Upper lobe of left lung (tissue), 6 donors: ENCODE results near the gene ETDC. TPM values are rescaled to one million over a fixed set of nuclear protein-coding genes. Genes with fewer than 3 reads are reported as not detected.
A peak's percentile ranks its signal among the peaks of the same experiment; 100 is the strongest.
"Not testable (repeated sequence)": the region's sequence is repeated elsewhere in the genome, so short reads cannot be mapped to it uniquely, and the experiment has no call there.

ENCODE experiments used
- ATAC-seq, 2 donors: fragments of 200-7000 bp; cut with Tn5 transposase; one replicate each; pipeline ENCODE4 v1.9.1; 2022; ENCODE audit warnings: mild to moderate bottlenecking in 2 of 2, moderate library complexity in 2 of 2; ENCODE audit not compliant: low FRiP score in 2 of 2
- DNase-seq, 2 donors: peaks; one replicate each; pipeline ENCODE4 v3.0.0-alpha.2; 2019 to 2020
- H3K27ac ChIP-seq, 4 donors: fragments of 200-600 bp; sonication (generic); one replicate each; pipeline ENCODE4 v1.5.1; 2016 to 2019
- H3K27me3 ChIP-seq, 4 donors: fragments of 200-600 bp; sonication (generic); one replicate each; pipeline ENCODE4 v1.5.1; 2017 to 2019
- H3K36me3 ChIP-seq, 4 donors: fragments of 200-600 bp; sonication (generic); one replicate each; pipeline ENCODE4 v1.5.1; 2016 to 2019
- H3K4me1 ChIP-seq, 4 donors: fragments of 200-600 bp; sonication (generic); one replicate each; pipeline ENCODE4 v1.5.1; 2018 to 2019
- H3K4me3 ChIP-seq, 4 donors: fragments of 200-600 bp; sonication (generic); one replicate each; pipeline ENCODE4 v1.5.1; 2017 to 2019; ENCODE audit warnings: mild to moderate bottlenecking in 2 of 4, moderate library complexity in 1 of 4
- H3K9me3 ChIP-seq, 4 donors: fragments of 200-600 bp; sonication (generic); one replicate each; pipeline ENCODE4 v1.5.1; 2018 to 2019
- EP300 ChIP-seq, 4 donors: sonication (generic); formaldehyde crosslinking; IDR thresholded peaks; one replicate each; pipeline ENCODE4 v1.5.1; 2017; ENCODE audit warnings: antibody characterized with exemption in 4 of 4, control low read depth in 2 of 4
- POLR2A ChIP-seq, 4 donors: fragments of 450-650 bp; IDR thresholded peaks; one replicate each; pipeline ENCODE4 v1.5.1; 2016 to 2017; ENCODE audit warnings: antibody characterized with exemption in 4 of 4, mild to moderate bottlenecking in 2 of 4
- POLR2AphosphoS5 ChIP-seq, 2 donors: sonication (generic); formaldehyde crosslinking; IDR thresholded peaks; one replicate each; pipeline ENCODE4 v1.5.1; 2017; ENCODE audit warnings: antibody characterized with exemption in 2 of 2
- WGBS, 2 donors: methylation state at CpG; one replicate each; pipeline ENCODE4 v1.1.5; 2017 to 2018; 5-methylcytosine and 5-hydroxymethylcytosine counted together
- total RNA-seq, 6 donors: library from RNA; depleted of rRNA in 4 of 6; stranded (reverse); fragments of >200 nt in 4 of 6; gene quantifications; one replicate each; pipeline versions ENCODE4 v1.1.0 to v1.2.1, GENCODE V29; 2016 to 2021
- TF ChIP-seq, protein P1 (sequence below), 6 experiments: fragments of 450-650 bp in 4 of 6; fragments of 200-600 bp in 2 of 6; sonication (generic) in 2 of 6; IDR thresholded peaks; one replicate each; pipeline ENCODE4 v1.5.1; 2016 to 2019; ENCODE audit warnings: antibody characterized with exemption in 6 of 6
- donor health status: DM: no; HTN: no; CAD: no; lungs with moderate emphysema.
- donor health status: DM: no; HTN: yes; CAD: no; lungs with severe emphysema.

Gene ETDC
- total RNA-seq, 6 donors from 2014 or later, result not detected

DNA sequence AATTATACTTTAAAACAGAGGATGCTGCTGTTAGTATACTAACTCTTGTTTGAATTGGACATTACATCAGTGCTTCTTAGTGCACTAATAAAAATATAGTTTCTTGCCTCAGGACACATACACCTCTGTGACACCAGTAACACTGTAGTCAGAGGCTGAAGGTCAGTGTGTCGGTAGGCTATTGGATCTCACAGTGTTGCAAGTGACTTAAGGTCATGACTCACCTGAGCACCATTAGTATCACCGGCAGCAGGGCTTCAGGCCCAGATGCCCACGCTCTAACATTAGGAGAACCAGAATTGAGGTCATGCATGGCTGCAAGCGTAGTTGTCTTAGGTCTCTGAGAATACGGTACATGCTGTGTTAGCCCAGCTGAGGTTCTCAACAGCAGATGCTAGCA, 15.2 kb downstream of the ETDC start:
- TF ChIP-seq, protein P1, sequence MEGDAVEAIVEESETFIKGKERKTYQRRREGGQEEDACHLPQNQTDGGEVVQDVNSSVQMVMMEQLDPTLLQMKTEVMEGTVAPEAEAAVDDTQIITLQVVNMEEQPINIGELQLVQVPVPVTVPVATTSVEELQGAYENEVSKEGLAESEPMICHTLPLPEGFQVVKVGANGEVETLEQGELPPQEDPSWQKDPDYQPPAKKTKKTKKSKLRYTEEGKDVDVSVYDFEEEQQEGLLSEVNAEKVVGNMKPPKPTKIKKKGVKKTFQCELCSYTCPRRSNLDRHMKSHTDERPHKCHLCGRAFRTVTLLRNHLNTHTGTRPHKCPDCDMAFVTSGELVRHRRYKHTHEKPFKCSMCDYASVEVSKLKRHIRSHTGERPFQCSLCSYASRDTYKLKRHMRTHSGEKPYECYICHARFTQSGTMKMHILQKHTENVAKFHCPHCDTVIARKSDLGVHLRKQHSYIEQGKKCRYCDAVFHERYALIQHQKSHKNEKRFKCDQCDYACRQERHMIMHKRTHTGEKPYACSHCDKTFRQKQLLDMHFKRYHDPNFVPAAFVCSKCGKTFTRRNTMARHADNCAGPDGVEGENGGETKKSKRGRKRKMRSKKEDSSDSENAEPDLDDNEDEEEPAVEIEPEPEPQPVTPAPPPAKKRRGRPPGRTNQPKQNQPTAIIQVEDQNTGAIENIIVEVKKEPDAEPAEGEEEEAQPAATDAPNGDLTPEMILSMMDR (IDR thresholded peaks at IDR 0.05), result no peak
- TF ChIP-seq EP300 (IDR thresholded peaks at IDR 0.05) (no peak), POLR2AphosphoS5 (IDR thresholded peaks at IDR 0.05) (no peak), POLR2A (IDR thresholded peaks at IDR 0.05) (no peak)
- no peak for ATAC-seq
- peaks cover 0 to 17% (median 3%) of the 10 kb centered on the region in 4 donors for H3K9me3 ChIP-seq

DNA sequence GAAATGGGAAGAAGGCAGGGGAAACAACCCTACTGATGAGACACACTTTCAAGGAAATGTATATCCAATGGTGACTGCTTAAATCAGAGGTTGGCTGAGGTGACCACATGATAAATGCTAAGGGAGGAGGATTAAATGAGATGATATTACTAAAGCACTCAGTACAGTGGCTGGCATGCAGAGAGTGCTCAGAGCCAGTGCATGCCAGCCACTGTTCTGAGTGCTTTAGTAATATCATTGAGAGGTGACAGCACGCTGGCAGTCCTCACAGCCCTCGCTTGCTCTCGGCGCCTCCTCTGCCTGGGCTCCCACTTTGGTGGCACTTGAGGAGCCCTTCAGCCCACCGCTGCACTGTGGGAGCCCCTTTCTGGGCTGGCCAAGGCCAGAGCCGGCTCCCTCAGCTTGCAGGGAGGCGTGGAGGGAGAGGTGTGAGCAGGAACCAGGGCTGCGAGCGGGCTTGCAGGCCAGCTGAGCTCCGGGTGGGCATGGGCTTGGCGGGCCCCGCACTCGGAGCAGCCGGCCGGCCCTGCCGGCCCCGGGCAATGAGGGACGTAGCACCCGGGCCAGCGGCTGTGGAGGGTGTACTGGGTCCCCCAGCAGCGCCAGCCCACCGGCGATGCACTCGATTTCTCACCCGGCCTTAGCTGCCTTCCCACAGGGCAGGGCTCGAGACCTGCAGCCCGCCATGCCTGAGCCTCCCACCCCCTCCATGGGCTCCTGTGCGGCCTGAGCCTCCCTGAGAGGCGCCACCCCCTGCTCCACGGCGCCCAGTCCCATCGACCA, 15.9 kb downstream of the ETDC start:
- not testable (repeated sequence) for H3K36me3 ChIP-seq, H3K4me3 ChIP-seq, H3K27me3 ChIP-seq, ATAC-seq, H3K27ac ChIP-seq, H3K4me1 ChIP-seq
- 94% methylated on average over 32 of the region's 32 CpGs; no CpG with 5 or more reads in 1 of the 2 donors for WGBS, 2 donors
- H3K9me3 ChIP-seq, result peaks cover 0 to 17% (median 3%) of the 10 kb centered on the region in 4 donors
- DNase-seq, result peak in 1 of 2 donors; percentile 46

More for the DNA sequence above, 15.2 kb downstream of the ETDC start:
- H3K27me3 ChIP-seq, result no peaks in the 10 kb centered on the region
- DNase-seq, result no peak
- no peaks in the 10 kb centered on the region for H3K4me1 ChIP-seq
- 90% methylated on average over 5 of the region's 5 CpGs; no CpG with 5 or more reads in 1 of the 2 donors for WGBS, 2 donors
- H3K4me3 ChIP-seq, result no peak overlapping the region
- peaks cover 0 to 2% (median 0%) of the 10 kb centered on the region in 4 donors for H3K36me3 ChIP-seq
- H3K27ac ChIP-seq, result no peak overlapping the region

DNA sequence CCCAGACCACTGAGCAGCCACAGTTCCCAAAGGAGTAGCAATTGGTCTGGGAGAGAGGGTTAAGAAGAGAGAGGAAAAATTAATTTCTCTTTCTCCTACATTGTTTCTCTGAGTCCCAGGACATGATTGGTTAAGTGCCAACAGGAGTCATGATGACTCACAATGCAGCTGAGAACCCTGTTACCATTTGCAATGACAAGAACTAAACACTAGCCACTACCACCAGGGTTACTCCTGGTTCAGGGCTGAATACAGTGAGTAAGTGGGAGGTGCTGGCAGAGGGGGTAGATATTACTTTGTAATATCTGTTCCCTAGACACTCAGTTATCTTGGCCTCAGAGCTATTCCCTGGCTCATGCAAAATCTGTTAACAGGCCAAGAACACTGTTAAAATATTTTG, 18.0 kb downstream of the ETDC start:
- no peak overlapping the region for H3K27ac ChIP-seq
- H3K9me3 ChIP-seq, result peaks cover 0 to 3% (median 0%) of the 10 kb centered on the region in 4 donors
- DNase-seq, result no peak
- TF ChIP-seq POLR2AphosphoS5 (IDR thresholded peaks at IDR 0.05) (no peak), EP300 (IDR thresholded peaks at IDR 0.05) (no peak), POLR2A (IDR thresholded peaks at IDR 0.05) (no peak)
- TF ChIP-seq, protein P1 (IDR thresholded peaks at IDR 0.05), result no peak
- peak in 1 of 2 donors; percentile 77 for ATAC-seq
- no peaks in the 10 kb centered on the region for H3K36me3 ChIP-seq
- no peaks in the 10 kb centered on the region for H3K4me1 ChIP-seq
- H3K27me3 ChIP-seq, result no peaks in the 10 kb centered on the region
- H3K4me3 ChIP-seq, result no peak overlapping the region

DNA sequence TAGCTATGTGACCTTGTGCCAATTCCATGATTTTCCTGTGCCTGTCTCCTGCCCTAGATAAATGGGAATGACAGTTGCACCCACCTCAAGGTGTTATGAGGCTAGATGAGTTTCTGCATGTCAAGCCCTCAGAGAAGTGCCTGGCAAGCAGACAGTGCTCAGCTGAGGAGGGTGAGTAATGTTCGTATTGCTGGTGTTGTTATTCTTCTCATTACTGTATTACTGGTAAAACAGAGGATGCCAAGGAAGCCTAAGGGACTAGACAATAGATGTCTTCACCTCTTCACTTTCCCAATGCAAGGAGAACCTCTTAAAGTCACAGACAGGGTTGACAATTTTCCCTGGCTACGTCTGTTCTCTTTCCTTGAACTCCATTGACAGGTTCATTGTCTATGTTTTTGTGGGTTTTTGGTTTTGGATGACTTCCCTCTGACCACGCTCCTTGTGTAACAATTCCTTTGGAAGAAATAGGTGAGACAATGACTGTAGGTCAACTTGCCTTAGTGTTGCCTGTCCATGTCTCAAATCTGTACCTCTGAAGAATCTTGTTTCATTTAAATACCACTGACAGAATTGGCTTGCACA, 19.2 kb downstream of the ETDC start:
- Histone ChIP-seq H3K36me3 (no peaks in the 10 kb centered on the region), H3K27ac (no peak overlapping the region), H3K4me1 (no peaks in the 10 kb centered on the region), H3K9me3 (no peaks in the 10 kb centered on the region), H3K27me3 (no peaks in the 10 kb centered on the region), H3K4me3 (no peak overlapping the region)
- WGBS, 2 donors, result 74 to 92% methylated on average over 2 to 3 of the region's 3 CpGs
- ATAC-seq (no peak), DNase-seq (no peak)
- TF ChIP-seq, protein P1 (IDR thresholded peaks at IDR 0.05), result no peak
- TF ChIP-seq POLR2AphosphoS5 (IDR thresholded peaks at IDR 0.05) (no peak), POLR2A (IDR thresholded peaks at IDR 0.05) (no peak), EP300 (IDR thresholded peaks at IDR 0.05) (no peak)

DNA sequence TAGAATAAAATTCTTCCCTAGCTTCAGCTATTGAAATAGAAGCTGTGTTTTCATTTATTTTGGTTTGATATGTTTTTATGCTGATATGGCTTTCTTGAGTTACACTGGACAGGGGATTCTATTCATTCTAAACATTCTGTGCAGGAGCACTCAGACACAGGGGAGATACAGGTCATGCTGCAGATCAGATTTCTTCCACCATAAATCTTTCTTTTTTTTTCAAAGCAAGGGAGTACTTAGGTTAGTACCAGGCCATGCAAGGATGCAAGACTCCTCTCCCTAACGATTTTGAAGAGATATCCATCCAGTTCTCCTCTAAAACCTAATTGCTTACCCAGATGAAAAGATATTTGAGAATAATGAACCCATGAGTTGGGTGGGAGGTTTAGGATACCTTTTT, 21.4 kb downstream of the ETDC start:
- Histone ChIP-seq H3K4me1 (no peaks in the 10 kb centered on the region), H3K36me3 (no peaks in the 10 kb centered on the region), H3K4me3 (no peak overlapping the region), H3K9me3 (no peaks in the 10 kb centered on the region), H3K27ac (no peak overlapping the region), H3K27me3 (no peaks in the 10 kb centered on the region)
- DNase-seq (no peak), ATAC-seq (no peak)
- WGBS, 2 donors, result 64 to 67% methylated on average over 1 of the region's 1 CpG
- TF ChIP-seq POLR2AphosphoS5 (IDR thresholded peaks at IDR 0.05), result no peak
- TF ChIP-seq, protein P1 (IDR thresholded peaks at IDR 0.05), result no peak
- TF ChIP-seq POLR2A (IDR thresholded peaks at IDR 0.05), result no peak
- TF ChIP-seq EP300 (IDR thresholded peaks at IDR 0.05), result no peak
